ENCODE measurements around the gene CCDC60.

- TF ChIP-seq CTCF (IDR thresholded peaks at IDR 0.05; ENCODE audit: low read depth, low read length) (no peak), EZH2phosphoT487 (IDR thresholded peaks at IDR 0.05; ENCODE audit: low read depth) (no peak)
Observed at GRCh38 chr12:119307747-119308146, 26.8 kb upstream of the CCDC60 start.
